Endothelial cell (in vitro differentiated cells): ENCODE measurements around the gene CETN3. TPM values are rescaled to one million over a fixed set of nuclear protein-coding genes. Genes with fewer than 3 reads are reported as not detected.

ENCODE experiments used
- DNase-seq: peaks from one replicate; pipeline ENCODE4 v3.0.0; 2021; ENCODE audit warnings: low spot score
- H3K27ac Mint-ChIP-seq: one replicate; pipeline ENCODE4 v1.8.0; 2021; ENCODE audit warnings: mixed read lengths, inconsistent platforms; ENCODE audit not compliant: unreplicated experiment
- H3K27me3 Mint-ChIP-seq: one replicate; pipeline ENCODE4 v1.8.0; 2021; ENCODE audit warnings: mild to moderate bottlenecking, moderate library complexity, mixed read lengths, inconsistent platforms; ENCODE audit not compliant: unreplicated experiment
- H3K36me3 Mint-ChIP-seq: one replicate; pipeline ENCODE4 v1.8.0; 2021; ENCODE audit warnings: mild to moderate bottlenecking, low read depth, mixed read lengths, inconsistent platforms; ENCODE audit not compliant: unreplicated experiment
- H3K4me1 Mint-ChIP-seq: one replicate; pipeline ENCODE4 v1.8.0; 2021; ENCODE audit warnings: mild to moderate bottlenecking, mixed read lengths, inconsistent platforms; ENCODE audit not compliant: unreplicated experiment
- H3K4me3 Mint-ChIP-seq: one replicate; pipeline ENCODE4 v1.8.0; 2021; ENCODE audit warnings: mild to moderate bottlenecking, mixed read lengths, inconsistent platforms; ENCODE audit not compliant: unreplicated experiment
- H3K9me3 Mint-ChIP-seq: one replicate; pipeline ENCODE4 v1.8.0; 2021; ENCODE audit warnings: mixed read lengths, inconsistent platforms; ENCODE audit not compliant: unreplicated experiment
- CTCF ChIP-seq: fragments of 200-600 bp; sonication (generic); IDR thresholded peaks from one replicate; pipeline ENCODE4 v1.5.0; 2021; ENCODE audit warnings: antibody characterized with exemption; ENCODE audit not compliant: unreplicated experiment
- total RNA-seq: library from RNA; stranded (reverse); fragmentation: NEBNext Ultra II Directional; extraction: Animal tissue kit (Norgen Biotek cat#: 25700); gene quantifications from one replicate; pipeline ENCODE4 v1.2.1, GENCODE V29; 2021; ENCODE audit not compliant: unreplicated experiment

Gene CETN3
- total RNA-seq, 1 donor from 2014 or later = 20.4 TPM

DNA sequence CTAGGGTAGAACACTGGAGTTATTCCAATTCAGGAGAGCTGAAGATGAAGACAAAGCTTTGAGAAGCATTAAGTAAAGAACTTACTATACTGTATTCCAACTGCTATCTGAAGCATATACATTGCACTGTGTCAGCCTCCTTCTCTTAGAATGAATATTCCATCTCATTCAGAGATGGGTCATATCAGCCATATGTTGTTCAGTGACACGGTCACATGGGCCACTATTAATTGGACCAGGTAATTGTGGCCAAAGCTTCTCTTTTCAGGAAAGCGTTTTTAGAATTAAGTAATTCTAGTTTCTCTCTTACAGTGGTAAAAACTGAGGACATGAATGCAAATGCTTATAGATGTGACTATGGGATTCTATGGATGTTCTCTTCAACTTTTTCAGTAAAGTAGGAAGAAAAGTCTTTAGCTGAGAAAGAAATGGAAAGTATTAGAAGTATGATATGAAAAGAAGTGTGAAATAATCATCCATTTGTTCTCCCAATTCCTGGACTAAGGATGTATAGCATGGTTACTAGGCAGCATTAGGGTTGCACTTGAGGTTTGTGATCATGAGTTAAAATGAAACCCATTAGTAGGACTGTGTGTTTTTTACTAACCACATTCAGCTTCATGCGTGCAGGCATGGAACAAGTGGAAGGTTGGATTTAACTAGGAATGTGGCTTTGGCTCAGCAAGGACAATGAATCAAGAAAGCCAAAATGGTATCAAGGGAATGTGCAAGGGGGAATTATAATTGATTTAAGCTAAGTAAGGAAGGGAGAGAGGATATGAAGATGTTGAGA is 40.9 kb downstream of the CETN3 start:
- no peak for TF ChIP-seq CTCF

GRCh38 chr5:90367879-90368278 is 41.7 kb downstream of the CETN3 start:
- H3K27me3 Mint-ChIP-seq = no peaks in the 10 kb centered on the region
- H3K27ac Mint-ChIP-seq = no peak overlapping the region
- no peak for DNase-seq
- H3K36me3 Mint-ChIP-seq = peaks cover 10% of the 10 kb centered on the region
- H3K9me3 Mint-ChIP-seq = peaks cover 7% of the 10 kb centered on the region
- no peak overlapping the region for H3K4me3 Mint-ChIP-seq
- no peaks in the 10 kb centered on the region for H3K4me1 Mint-ChIP-seq
- TF ChIP-seq CTCF = no peak

More for the DNA sequence above, 40.9 kb downstream of the CETN3 start:
- no peaks in the 10 kb centered on the region for H3K4me1 Mint-ChIP-seq
- H3K27me3 Mint-ChIP-seq = no peaks in the 10 kb centered on the region
- peaks cover 7% of the 10 kb centered on the region for H3K9me3 Mint-ChIP-seq
- no peak for DNase-seq
- H3K36me3 Mint-ChIP-seq = peaks cover 10% of the 10 kb centered on the region
- H3K4me3 Mint-ChIP-seq = no peak overlapping the region
- H3K27ac Mint-ChIP-seq = no peak overlapping the region

DNA sequence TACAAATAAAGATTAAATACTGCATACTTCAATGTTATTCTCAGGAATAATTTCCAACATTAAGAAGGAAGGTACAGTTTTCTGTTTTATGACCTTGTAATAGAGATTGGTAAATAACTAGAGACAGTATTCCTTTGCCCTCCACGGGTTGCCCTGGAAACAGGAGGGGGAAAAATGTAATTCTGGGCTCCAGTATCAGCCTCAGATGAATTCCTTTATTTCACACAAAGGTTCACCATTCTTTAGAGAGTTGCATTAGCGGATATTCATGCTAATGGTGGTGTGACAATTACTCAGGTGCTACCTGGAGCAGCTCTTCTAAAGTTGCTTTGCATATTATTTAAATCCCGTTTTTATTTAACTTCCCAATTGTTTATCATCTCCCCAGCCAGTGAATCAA is 42.6 kb downstream of the CETN3 start:
- no peak overlapping the region for H3K4me3 Mint-ChIP-seq
- no peaks in the 10 kb centered on the region for H3K27me3 Mint-ChIP-seq
- no peak for TF ChIP-seq CTCF
- H3K9me3 Mint-ChIP-seq = peaks cover 5% of the 10 kb centered on the region
- no peak overlapping the region for H3K27ac Mint-ChIP-seq
- DNase-seq = no peak
- no peaks in the 10 kb centered on the region for H3K4me1 Mint-ChIP-seq
- peaks cover 8% of the 10 kb centered on the region for H3K36me3 Mint-ChIP-seq

DNA sequence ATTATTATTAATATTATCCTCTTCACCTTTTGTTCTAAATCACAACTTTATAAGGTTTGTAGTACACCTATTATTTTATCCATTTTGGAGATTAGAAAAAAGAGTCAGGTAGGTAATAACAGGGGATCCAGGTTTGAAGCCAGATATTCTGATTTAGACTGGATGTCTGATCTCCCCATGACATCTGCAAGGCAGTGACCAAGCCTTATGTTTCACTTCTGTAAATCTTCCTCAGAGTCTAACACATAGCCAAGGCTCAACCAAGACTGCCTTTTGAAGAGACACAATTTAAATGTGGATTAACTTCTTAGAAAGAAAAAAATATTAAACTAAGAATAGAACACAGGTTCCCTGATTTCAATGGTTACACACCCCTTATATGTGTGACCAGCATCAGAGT is 44.2 kb downstream of the CETN3 start:
- H3K27me3 Mint-ChIP-seq = no peaks in the 10 kb centered on the region
- no peak for TF ChIP-seq CTCF
- no peak overlapping the region for H3K4me3 Mint-ChIP-seq
- DNase-seq = no peak
- peaks cover 3% of the 10 kb centered on the region for H3K36me3 Mint-ChIP-seq
- H3K4me1 Mint-ChIP-seq = no peaks in the 10 kb centered on the region
- H3K27ac Mint-ChIP-seq = no peak overlapping the region
- H3K9me3 Mint-ChIP-seq = no peaks in the 10 kb centered on the region
